Stimulated activated naive CD8-positive, alpha-beta T cell treated with anti-CD3 and anti-CD28 coated beads, Interleukin-15, amount 100 ng/mL, for 72 hours (primary cell): ENCODE results near the gene S1PR2.
A peak's percentile ranks its signal among the peaks of the same experiment; 100 is the strongest.

Experiments
- ATAC-seq: fragments of 150-1000 bp; cut with Tn5 transposase; 2 replicates; pipeline ENCODE4 v1.10.0; 2021; ENCODE audit warnings: mild to moderate bottlenecking, moderate library complexity
- DNase-seq, 2 donors: peaks; one replicate each; pipeline ENCODE4 v3.0.0; 2021 to 2022
- H3K27ac Mint-ChIP-seq, 2 donors: one replicate each; pipeline ENCODE4 v1.8.0; 2022; ENCODE audit warnings: mild to moderate bottlenecking in 2 of 2, mixed read lengths in 2 of 2, moderate library complexity in 2 of 2
- H3K27me3 Mint-ChIP-seq: one replicate; pipeline ENCODE4 v1.8.0; 2022; ENCODE audit warnings: mixed read lengths
- H3K4me1 Mint-ChIP-seq: one replicate; pipeline ENCODE4 v1.8.0; 2022; ENCODE audit warnings: mild to moderate bottlenecking, mixed read lengths
- H3K4me3 Mint-ChIP-seq, 2 donors: one replicate each; pipeline ENCODE4 v1.8.0; 2022; ENCODE audit warnings: mild to moderate bottlenecking in 2 of 2, mixed read lengths in 2 of 2, moderate library complexity in 1 of 2
- H3K9me3 Mint-ChIP-seq, 2 donors: one replicate each; pipeline ENCODE4 v1.8.0; 2022; ENCODE audit warnings: mixed read lengths in 2 of 2

The S1PR2 gene, protein sequence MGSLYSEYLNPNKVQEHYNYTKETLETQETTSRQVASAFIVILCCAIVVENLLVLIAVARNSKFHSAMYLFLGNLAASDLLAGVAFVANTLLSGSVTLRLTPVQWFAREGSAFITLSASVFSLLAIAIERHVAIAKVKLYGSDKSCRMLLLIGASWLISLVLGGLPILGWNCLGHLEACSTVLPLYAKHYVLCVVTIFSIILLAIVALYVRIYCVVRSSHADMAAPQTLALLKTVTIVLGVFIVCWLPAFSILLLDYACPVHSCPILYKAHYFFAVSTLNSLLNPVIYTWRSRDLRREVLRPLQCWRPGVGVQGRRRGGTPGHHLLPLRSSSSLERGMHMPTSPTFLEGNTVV

DNA sequence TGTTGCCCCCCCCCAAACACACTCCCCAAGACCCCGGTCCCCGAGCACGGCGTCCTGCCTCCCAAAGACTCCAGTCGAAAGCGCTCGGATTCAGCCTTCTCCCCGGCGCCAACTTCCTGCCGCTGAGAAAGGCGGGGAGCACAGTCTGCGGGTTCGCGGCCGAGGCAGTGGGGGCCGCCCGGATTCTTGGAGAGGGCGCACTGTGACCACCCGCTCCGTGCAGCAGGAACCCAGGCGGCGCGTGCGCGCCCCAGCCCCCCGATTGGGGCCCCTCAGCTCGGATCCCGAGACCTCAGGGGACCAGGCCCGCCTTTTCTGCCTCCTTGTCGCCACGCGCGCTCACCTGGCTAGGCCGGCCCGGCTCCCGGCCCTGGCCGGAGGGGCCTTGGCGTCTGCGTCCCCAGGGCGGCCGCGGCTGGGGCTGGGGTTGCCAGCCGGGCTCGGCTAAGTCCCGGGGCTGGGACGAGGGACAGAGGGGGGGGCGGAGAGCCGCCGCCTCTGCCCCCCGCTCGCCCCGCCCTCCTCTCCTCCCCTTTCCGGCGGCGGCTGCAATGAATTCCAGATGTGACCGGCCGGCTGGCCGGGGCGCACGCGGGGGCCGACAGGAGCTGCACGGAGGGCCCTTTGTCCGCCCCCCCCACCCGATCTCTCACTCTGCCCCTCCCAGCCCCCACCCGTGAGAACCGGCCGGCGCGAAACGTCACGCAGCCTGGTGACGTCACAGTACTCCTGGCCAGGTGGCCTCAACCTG, at the start of gene S1PR2:
S1PR2 (minus strand) TSS at position 471 of the 751 bp plus-strand sequence. CDS start 6,426 bp downstream, outside the sequence.
- peak within 1 kb of the TSS; percentile 86 to 95 for H3K4me3 Mint-ChIP-seq
- H3K27me3 Mint-ChIP-seq, result no peaks in the 10 kb centered on the region
- H3K27ac Mint-ChIP-seq, result peak within 1 kb of the TSS; percentile 65 to 91
- H3K4me1 Mint-ChIP-seq, result peaks cover 51% of the 10 kb centered on the region
- ATAC-seq, result peak; percentile 74
- DNase-seq, result peak; percentile 69 to 73
- H3K9me3 Mint-ChIP-seq, result no peaks in the 10 kb centered on the region

DNA sequence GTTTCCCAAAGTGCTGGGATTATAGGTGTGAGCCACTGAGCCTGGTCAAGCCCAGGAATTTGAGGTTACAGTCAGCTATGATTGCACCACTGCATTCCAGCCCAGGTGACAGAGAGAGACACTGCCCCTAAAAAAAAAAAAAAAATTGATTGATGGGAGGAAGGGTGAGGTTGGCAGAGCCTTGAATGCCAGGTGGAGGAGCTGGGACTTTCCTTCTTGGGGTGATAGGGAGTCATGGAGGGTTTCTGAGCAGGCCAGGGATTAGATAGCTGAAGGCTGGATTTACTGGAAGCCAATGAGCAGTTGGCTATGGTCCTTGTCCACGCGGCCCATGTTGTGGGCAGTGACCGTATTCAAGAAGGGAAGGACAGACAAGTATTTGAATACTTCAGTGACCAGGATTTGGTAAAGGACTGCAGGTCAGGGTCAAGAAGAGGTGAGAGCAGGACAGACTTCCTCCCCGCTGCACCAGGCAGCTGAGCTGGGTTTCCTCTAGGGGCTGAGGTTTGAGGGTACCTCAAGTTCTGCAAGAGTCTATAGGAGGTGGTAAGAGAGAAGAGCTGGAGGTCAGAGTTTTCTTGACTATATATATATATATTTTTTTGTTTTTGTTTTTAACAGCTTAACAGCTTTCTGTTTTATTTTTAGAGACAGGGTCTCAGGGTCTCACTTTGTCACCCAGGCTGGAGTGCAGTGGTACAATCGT, 48.8 kb upstream of the S1PR2 start:
- H3K27me3 Mint-ChIP-seq, result no peaks in the 10 kb centered on the region
- DNase-seq (no peak), ATAC-seq (no peak)
- H3K27ac Mint-ChIP-seq, result no peak overlapping the region
- no peaks in the 10 kb centered on the region for H3K9me3 Mint-ChIP-seq
- no peak overlapping the region for H3K4me3 Mint-ChIP-seq
- H3K4me1 Mint-ChIP-seq, result peaks cover 41% of the 10 kb centered on the region

DNA sequence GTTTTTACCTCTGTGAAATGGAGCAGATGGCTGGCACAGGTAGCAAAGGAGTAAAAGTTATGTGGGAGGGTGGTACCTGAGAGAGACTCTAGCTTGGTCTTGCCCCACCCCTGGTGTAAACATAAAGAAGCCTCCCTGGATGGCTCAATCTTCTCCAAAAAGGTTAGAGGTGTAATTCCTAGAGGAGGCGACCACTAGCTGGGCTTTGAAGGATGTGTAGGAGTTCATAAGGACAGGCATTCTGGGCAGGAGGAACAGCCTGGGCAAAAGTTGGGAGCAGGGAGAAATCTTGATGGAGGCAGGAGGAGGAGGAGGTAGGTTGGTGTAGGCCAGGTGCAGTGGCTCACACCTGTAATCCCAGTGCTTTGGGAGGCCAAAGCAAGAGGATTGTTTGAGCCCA, 47.8 kb upstream of the S1PR2 start:
- no peak for DNase-seq
- no peaks in the 10 kb centered on the region for H3K27me3 Mint-ChIP-seq
- H3K27ac Mint-ChIP-seq, result no peak overlapping the region

DNA sequence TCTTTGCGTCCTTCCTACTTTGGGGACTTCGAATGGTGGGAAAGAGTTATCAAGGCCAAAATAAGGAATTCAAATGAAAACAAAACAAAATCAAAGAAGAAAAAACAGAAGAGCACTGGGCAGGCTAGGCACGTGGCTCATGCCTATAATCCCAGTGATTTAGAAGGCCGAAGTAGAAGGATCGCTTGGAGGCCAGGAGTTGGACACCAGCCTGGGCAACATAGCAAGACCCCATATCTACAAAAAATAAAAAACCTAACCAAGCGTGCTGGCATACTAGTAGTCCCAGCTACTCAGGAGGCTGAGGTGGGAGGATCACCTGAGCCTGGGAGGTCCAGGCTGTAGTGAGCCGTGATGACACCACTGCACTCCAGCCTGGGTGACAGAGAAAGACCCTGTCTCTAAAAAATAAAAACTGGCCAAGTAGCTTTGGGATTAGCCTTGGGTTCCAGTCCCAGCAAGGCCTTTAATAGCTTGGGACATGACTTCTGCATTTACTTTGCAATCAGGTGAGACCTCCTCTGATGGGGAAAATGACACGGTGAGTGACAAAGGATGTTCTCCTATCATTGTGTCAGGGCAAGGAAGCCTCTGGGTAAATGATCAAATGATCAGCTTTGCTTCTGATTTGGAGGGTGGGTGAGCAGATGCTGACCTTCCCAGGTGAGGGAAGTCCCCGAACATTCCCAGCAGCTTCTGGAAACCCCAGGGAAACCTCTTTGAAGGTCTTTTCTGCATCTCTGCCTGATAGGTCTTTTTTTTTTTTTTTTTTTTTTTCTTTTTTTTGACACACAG, 46.9 kb upstream of the S1PR2 start:
- H3K4me1 Mint-ChIP-seq, result peaks cover 54% of the 10 kb centered on the region
- no peak for ATAC-seq
- peak overlapping the region in 1 of 2 donors; percentile 27 for H3K27ac Mint-ChIP-seq

More for the DNA sequence above, 47.8 kb upstream of the S1PR2 start:
- H3K9me3 Mint-ChIP-seq, result no peaks in the 10 kb centered on the region
- H3K4me1 Mint-ChIP-seq, result peaks cover 50% of the 10 kb centered on the region
- no peak for ATAC-seq
- no peak overlapping the region for H3K4me3 Mint-ChIP-seq

DNA sequence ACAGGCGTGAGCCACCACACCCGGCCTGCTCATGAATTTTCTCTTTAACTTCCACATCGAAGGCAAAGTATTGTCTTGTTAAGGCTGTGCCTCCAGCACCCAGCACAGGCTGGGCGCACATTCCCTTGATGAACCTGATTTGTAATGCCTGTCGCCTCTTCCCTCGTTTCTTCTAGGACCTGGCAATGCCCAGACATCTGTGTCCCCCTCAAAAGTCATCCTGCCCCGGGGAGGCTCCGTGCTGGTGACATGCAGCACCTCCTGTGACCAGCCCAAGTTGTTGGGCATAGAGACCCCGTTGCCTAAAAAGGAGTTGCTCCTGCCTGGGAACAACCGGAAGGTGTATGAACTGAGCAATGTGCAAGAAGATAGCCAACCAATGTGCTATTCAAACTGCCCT, 43.5 kb upstream of the S1PR2 start:
- H3K4me3 Mint-ChIP-seq, result no peak overlapping the region
- no peak overlapping the region for H3K27ac Mint-ChIP-seq
- no peak for DNase-seq
- peaks cover 82% of the 10 kb centered on the region for H3K4me1 Mint-ChIP-seq
- no peaks in the 10 kb centered on the region for H3K27me3 Mint-ChIP-seq
- H3K9me3 Mint-ChIP-seq, result no peaks in the 10 kb centered on the region
- ATAC-seq, result no peak

More for the DNA sequence above, 46.9 kb upstream of the S1PR2 start:
- DNase-seq, result no peak
- H3K9me3 Mint-ChIP-seq, result no peaks in the 10 kb centered on the region
- no peak overlapping the region for H3K4me3 Mint-ChIP-seq
- H3K27me3 Mint-ChIP-seq, result no peaks in the 10 kb centered on the region

DNA sequence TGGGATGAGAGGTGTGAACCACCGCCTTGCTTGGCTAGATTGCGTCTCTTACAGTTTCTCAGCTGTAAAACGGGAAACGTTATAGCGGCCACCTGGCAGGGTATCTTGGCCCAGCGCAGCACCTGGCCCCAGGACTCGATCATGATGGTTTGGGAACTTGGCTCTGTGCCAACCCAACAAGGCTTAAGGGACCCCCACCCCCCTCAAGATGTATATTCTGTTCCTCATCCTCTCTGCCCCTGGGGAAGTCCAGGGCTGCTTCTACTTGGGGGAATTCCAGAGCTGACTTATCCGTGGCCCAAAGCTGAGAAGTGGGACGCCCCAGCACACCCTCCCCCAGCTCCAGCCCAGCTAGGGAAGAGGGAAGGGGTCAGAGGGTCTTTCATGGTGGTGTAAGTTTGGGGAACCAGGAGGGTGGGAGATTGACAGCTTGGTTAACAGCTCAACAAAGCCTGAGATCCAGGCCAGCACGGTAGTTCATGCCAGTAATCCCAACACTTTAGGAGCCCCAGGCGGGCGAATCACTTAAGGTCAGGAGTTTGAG, 40.5 kb upstream of the S1PR2 start:
- no peaks in the 10 kb centered on the region for H3K9me3 Mint-ChIP-seq
- peak overlapping the region; percentile 95 to 98 for H3K27ac Mint-ChIP-seq
- ATAC-seq, result no peak
- H3K4me3 Mint-ChIP-seq, result peak overlapping the region; percentile 87 to 91
- peaks cover 61% of the 10 kb centered on the region for H3K4me1 Mint-ChIP-seq
- DNase-seq, result peak; percentile 30 to 54
- H3K27me3 Mint-ChIP-seq, result no peaks in the 10 kb centered on the region

DNA sequence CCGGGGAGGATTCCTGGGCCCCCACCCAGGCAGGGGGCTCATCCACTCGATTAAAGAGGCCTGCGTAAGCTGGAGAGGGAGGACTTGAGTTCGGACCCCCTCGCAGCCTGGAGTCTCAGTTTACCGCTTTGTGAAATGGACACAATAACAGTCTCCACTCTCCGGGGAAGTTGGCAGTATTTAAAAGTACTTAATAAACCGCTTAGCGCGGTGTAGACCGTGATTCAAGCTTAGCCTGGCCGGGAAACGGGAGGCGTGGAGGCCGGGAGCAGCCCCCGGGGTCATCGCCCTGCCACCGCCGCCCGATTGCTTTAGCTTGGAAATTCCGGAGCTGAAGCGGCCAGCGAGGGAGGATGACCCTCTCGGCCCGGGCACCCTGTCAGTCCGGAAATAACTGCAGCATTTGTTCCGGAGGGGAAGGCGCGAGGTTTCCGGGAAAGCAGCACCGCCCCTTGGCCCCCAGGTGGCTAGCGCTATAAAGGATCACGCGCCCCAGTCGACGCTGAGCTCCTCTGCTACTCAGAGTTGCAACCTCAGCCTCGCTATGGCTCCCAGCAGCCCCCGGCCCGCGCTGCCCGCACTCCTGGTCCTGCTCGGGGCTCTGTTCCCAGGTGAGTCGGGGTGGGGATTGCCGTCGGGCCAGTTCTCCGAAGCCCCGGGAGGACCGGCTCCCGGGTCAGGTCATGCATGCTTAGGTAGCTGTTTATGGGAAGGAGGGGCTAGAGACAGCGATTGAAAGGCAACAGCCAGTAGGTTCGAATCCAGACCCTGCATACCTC, 39.7 kb upstream of the S1PR2 start, which contains the start of gene ICAM1:
ICAM1 (plus strand) TSS at position 505 of the 779 bp plus-strand sequence; CDS start at position 545, 40 bp downstream.
- no peaks in the 10 kb centered on the region for H3K9me3 Mint-ChIP-seq
- H3K4me3 Mint-ChIP-seq, result peak within 1 kb of the TSS; percentile 87 to 91
- H3K27me3 Mint-ChIP-seq, result no peaks in the 10 kb centered on the region
- peaks cover 58% of the 10 kb centered on the region for H3K4me1 Mint-ChIP-seq
- H3K27ac Mint-ChIP-seq, result peak within 1 kb of the TSS; percentile 95 to 98
- peak; percentile 79 to 86 for DNase-seq
- ATAC-seq, result peak; percentile 73

DNA sequence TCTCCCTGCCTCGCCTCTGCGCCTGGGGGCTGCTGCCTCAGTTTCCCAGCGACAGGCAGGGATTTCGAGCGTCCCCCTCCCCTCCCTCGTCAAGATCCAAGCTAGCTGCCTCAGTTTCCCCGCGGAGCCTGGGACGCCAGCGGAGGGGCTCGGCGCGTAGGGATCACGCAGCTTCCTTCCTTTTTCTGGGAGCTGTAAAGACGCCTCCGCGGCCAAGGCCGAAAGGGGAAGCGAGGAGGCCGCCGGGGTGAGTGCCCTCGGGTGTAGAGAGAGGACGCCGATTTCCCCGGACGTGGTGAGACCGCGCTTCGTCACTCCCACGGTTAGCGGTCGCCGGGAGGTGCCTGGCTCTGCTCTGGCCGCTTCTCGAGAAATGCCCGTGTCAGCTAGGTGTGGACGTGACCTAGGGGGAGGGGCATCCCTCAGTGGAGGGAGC, 39.1 kb upstream of the S1PR2 start:
- ATAC-seq, result peak; percentile 85
- DNase-seq, result peak; percentile 76 to 88
- H3K9me3 Mint-ChIP-seq, result no peaks in the 10 kb centered on the region
- H3K27ac Mint-ChIP-seq, result peak overlapping the region; percentile 95 to 98
- H3K4me1 Mint-ChIP-seq, result peaks cover 57% of the 10 kb centered on the region
- H3K27me3 Mint-ChIP-seq, result no peaks in the 10 kb centered on the region
- H3K4me3 Mint-ChIP-seq, result peak overlapping the region; percentile 87 to 91

DNA sequence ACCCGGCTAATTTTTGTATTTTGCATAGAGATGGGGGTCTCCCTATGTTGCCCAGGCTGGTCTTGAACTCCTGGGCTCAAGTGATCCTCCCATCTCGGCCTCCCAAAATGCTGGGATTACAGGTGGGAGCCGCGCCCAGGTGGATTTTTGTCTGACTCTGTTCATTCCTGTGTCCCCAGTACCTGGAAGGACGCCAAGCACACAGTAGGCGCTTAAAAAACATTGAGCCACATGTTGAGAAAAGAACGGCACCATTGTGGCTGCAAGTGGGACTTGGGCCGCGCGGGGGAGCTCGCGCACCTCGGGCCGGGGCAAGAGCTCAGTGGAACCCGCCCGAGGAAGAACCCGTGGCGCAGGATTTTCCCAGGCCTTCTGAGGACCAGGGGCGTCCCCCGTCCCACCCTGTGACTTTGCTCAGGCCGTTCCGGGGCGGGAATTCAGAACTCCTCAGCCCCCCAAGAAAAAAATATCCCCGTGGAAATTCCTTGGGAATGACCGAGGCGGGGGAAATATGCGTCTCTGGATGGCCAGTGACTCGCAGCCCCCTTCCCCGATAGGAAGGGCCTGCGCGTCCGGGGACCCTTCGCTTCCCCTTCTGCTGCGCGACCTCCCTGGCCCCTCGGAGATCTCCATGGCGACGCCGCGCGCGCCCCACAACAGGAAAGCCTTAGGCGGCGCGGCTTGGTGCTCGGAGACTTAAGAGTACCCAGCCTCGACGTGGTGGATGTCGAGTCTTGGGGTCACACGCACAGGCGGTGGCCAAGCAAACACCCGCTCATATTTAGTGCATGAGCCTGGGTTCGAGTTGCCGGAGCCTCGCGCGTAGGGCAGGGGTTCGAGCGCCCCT, 38.4 kb upstream of the S1PR2 start:
- Mint-ChIP-seq H3K27me3 (no peaks in the 10 kb centered on the region), H3K4me3 (peak overlapping the region; percentile 87 to 91), H3K4me1 (peaks cover 51% of the 10 kb centered on the region), H3K27ac (peak overlapping the region; percentile 95 to 98), H3K9me3 (no peaks in the 10 kb centered on the region)
- DNase-seq, result peak; percentile 88 to 90
- ATAC-seq, result peak; percentile 85

DNA sequence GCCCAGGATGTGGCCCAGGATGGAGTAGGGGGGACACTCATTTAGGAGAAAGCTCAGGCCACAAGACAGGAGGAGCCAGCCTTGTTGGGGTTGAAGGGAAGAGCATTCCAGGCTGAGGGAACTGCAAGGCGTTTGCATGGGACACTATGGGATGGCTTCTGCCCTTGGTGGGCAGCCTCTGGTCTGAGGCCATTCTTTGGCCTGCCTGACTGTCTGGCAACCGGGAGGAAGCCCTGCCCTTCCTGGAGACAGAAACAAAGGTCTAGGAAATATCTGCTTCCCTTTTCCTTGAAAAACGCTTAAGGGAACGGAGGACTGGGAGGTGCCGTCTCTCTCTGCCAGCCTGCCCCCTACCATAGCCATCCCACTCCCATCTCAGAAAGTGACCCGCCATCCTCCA, 36.9 kb upstream of the S1PR2 start:
- Mint-ChIP-seq H3K4me1 (peaks cover 41% of the 10 kb centered on the region), H3K27ac (peak overlapping the region in 1 of 2 donors; percentile 40), H3K27me3 (no peaks in the 10 kb centered on the region), H3K4me3 (no peak overlapping the region), H3K9me3 (no peaks in the 10 kb centered on the region)
- ATAC-seq, result no peak
- DNase-seq, result no peak

DNA sequence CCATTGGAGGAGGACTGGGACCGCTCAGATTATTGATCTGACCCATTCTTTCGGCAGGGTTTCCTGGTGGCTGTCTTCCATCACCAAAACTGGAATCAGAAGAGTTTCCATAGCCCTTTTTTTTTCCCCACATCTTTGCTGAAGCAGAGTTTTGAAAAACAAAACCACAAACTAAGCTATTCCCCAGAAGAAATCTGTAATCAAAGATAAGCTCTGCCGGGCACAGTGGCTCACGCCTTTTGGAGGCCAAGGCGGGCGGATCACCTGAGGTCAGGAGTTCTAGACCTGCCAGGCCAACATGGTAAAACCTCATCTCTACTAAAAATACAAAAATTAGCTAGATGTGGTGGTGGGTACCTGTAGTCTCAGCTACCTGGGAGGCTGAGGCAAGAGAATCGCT, 35.6 kb upstream of the S1PR2 start:
- Mint-ChIP-seq H3K4me3 (no peak overlapping the region), H3K9me3 (no peaks in the 10 kb centered on the region), H3K4me1 (peaks cover 29% of the 10 kb centered on the region), H3K27me3 (no peaks in the 10 kb centered on the region), H3K27ac (no peak overlapping the region)
- DNase-seq, result no peak
- ATAC-seq, result no peak

DNA sequence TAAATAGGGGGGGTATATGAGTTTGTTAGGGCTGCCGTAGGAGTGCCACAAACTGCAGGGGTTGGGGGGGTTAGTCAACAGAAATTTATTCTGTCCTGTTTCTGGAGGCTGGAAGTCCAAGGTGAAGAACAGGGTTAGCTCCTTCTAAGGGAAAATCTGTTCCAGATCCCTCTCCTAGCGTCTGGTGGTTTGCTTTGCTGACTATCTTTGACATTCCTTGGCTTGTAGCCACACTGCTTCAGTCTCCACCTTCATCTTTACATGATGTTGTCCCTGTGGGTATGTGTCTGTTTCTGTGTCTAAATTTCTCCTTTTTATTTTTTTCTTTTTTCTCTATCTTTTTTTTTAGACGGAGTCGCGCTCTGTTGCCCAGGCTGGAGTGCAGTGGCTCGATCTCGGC, 31.6 kb upstream of the S1PR2 start:
- Mint-ChIP-seq H3K27me3 (no peaks in the 10 kb centered on the region), H3K4me1 (peaks cover 39% of the 10 kb centered on the region), H3K4me3 (no peak overlapping the region), H3K9me3 (no peaks in the 10 kb centered on the region), H3K27ac (peak overlapping the region in 1 of 2 donors; percentile 19)
- no peak for ATAC-seq
- DNase-seq, result no peak

DNA sequence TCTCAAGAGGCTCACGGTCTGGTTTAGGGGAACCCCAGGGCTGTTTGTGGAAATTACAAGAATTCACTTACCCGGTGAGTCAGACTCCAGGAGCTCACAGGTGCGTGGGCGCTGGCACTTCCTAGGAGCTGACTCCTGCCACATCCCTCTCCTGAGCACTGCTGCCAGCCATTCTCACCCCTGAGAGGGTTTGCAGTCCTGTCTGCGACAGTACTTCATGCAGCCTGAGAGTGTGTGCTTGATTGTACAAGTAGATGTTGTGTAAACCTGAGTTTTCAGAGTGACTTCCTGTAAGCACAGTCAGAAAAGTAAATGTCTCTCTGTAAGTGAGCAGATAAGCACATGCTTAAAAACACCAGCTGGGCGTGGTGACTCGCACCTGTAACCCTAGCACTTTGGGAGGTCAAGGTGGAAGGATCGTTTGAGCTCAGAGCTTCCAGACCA, 29.0 kb upstream of the S1PR2 start:
- peak; percentile 77 for ATAC-seq
- Mint-ChIP-seq H3K4me3 (peak overlapping the region; percentile 58 to 66), H3K27me3 (no peaks in the 10 kb centered on the region), H3K4me1 (peaks cover 48% of the 10 kb centered on the region), H3K9me3 (no peaks in the 10 kb centered on the region), H3K27ac (peak overlapping the region; percentile 62 to 71)
- DNase-seq, result peak; percentile 34 to 49
